ENCODE data around the gene RPL38.

- TF ChIP-seq, protein P1, sequence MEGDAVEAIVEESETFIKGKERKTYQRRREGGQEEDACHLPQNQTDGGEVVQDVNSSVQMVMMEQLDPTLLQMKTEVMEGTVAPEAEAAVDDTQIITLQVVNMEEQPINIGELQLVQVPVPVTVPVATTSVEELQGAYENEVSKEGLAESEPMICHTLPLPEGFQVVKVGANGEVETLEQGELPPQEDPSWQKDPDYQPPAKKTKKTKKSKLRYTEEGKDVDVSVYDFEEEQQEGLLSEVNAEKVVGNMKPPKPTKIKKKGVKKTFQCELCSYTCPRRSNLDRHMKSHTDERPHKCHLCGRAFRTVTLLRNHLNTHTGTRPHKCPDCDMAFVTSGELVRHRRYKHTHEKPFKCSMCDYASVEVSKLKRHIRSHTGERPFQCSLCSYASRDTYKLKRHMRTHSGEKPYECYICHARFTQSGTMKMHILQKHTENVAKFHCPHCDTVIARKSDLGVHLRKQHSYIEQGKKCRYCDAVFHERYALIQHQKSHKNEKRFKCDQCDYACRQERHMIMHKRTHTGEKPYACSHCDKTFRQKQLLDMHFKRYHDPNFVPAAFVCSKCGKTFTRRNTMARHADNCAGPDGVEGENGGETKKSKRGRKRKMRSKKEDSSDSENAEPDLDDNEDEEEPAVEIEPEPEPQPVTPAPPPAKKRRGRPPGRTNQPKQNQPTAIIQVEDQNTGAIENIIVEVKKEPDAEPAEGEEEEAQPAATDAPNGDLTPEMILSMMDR (conservative IDR thresholded peaks at IDR 0.05; ENCODE audit: low read depth, low read length): no peak
- no peak for TF ChIP-seq EZH2 (IDR thresholded peaks at IDR 0.05; ENCODE audit: low read length, unreplicated experiment)
These were observed 12.6 kb upstream of the RPL38 start for GRCh38 chr17:74190807-74191406.
